HEK293T (cell line): ENCODE data around the gene KLRG1.

Experiments
- ELF4 ChIP-seq: fragments of 450-650 bp; IDR thresholded peaks from 2 replicates; pipeline ENCODE4 v1.6.1; 2017; ENCODE audit warnings: antibody characterized with exemption
- FOXA1 ChIP-seq: fragments of 450-650 bp; IDR thresholded peaks from 2 replicates; pipeline ENCODE4 v1.6.1; 2016; ENCODE audit warnings: mild to moderate bottlenecking
- FOXK2 ChIP-seq: fragments of 450-650 bp; IDR thresholded peaks from 2 replicates; pipeline ENCODE4 v1.6.1; 2016; ENCODE audit warnings: mild to moderate bottlenecking
- FOXM1 ChIP-seq: fragments of 450-650 bp; IDR thresholded peaks from 2 replicates; pipeline ENCODE4 v1.6.1; 2017; ENCODE audit warnings: mild to moderate bottlenecking, borderline replicate concordance
- HDGF ChIP-seq: fragments of 450-650 bp; IDR thresholded peaks from 2 replicates; pipeline ENCODE4 v1.6.1; 2017; ENCODE audit warnings: antibody characterized with exemption, borderline replicate concordance
- L3MBTL2 ChIP-seq: fragments of 450-650 bp; conservative IDR thresholded peaks from 2 replicates; pipeline ENCODE4 v1.6.1; 2016; ENCODE audit warnings: mild to moderate bottlenecking
- SP1 ChIP-seq: fragments of 450-650 bp; IDR thresholded peaks from 2 replicates; pipeline ENCODE4 v1.6.1; 2017
- SUZ12 ChIP-seq: fragments of 450-650 bp; IDR thresholded peaks from 2 replicates; pipeline ENCODE4 v1.6.1; 2016; ENCODE audit warnings: mild to moderate bottlenecking
- TARDBP ChIP-seq: fragments of 450-650 bp; IDR thresholded peaks from 2 replicates; pipeline ENCODE4 v1.6.1; 2016
- ZNF384 ChIP-seq: fragments of 450-650 bp; IDR thresholded peaks from 2 replicates; pipeline ENCODE4 v1.6.1; 2016
- TF ChIP-seq, protein P1 (sequence below): fragments of 450-650 bp; IDR thresholded peaks from 2 replicates; pipeline ENCODE4 v1.6.1; 2016

DNA sequence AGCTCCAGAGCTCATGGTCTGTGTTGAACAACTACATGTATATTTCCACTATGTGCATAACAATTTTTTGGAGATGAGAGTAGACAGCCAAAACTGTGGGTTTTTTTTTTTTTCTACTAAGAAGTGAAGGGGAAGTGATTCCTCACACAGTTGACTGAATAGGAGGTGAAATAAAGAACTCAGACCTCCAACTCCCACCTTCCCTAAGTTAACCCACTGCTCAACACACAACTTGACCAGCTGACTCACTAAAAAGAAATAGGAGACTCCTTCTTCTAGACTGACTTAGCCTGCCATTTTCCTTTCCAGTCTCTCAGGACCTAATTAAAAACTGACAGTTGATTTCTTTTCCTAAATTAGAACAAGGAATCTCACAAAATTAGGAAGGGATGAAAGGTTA, 41.6 kb upstream of the KLRG1 start:
- TF ChIP-seq HDGF = no peak
- TF ChIP-seq SP1 = no peak
- TF ChIP-seq, protein P1, sequence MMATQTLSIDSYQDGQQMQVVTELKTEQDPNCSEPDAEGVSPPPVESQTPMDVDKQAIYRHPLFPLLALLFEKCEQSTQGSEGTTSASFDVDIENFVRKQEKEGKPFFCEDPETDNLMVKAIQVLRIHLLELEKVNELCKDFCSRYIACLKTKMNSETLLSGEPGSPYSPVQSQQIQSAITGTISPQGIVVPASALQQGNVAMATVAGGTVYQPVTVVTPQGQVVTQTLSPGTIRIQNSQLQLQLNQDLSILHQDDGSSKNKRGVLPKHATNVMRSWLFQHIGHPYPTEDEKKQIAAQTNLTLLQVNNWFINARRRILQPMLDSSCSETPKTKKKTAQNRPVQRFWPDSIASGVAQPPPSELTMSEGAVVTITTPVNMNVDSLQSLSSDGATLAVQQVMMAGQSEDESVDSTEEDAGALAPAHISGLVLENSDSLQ = no peak
- TF ChIP-seq FOXA1 = no peak
- no peak for TF ChIP-seq TARDBP
- TF ChIP-seq FOXM1 = no peak
- no peak for TF ChIP-seq L3MBTL2
- no peak for TF ChIP-seq FOXK2
- no peak for TF ChIP-seq ELF4
- TF ChIP-seq ZNF384 = no peak
- no peak for TF ChIP-seq SUZ12
